Measurements from ENCODE around the gene SOX30. TPM values are rescaled to one million over a fixed set of nuclear protein-coding genes. Genes with fewer than 3 reads are reported as not detected.

Gene SOX30
- total and polyA plus RNA-seq, 4 donors: under 0.01 to 0.21 TPM; not detected in 2

GRCh38 chr5:157613385-157614245 lies 38.6 kb downstream of the SOX30 start:
- no peak overlapping the region for H3K27ac ChIP-seq (ENCODE audit: low read depth in 1 of 2, low read length in 2 of 2)
- no peak for DNase-seq (ENCODE audit: low spot score)
- TF ChIP-seq ATF3 (IDR thresholded peaks at IDR 0.05): no peak
- no peak for TF ChIP-seq TAF1 (conservative IDR thresholded peaks at IDR 0.05)
- no peak for TF ChIP-seq NR2F2 (IDR thresholded peaks at IDR 0.05)
- no peak for TF ChIP-seq FOXA1 (IDR thresholded peaks at IDR 0.05)
- no peak for TF ChIP-seq JUND (IDR thresholded peaks at IDR 0.05)
- TF ChIP-seq FOXA2 (IDR thresholded peaks at IDR 0.05): no peak
- no peak for TF ChIP-seq ZBTB33 (IDR thresholded peaks at IDR 0.05)
- TF ChIP-seq YY1 (IDR thresholded peaks at IDR 0.05): no peak
- no peak for TF ChIP-seq SP1 (IDR thresholded peaks at IDR 0.05)
- no peak for TF ChIP-seq EGR1 (IDR thresholded peaks at IDR 0.05; ENCODE audit: low read depth in 2 of 2)
- no peak for TF ChIP-seq RXRA (IDR thresholded peaks at IDR 0.05)
- TF ChIP-seq GABPA (IDR thresholded peaks at IDR 0.05 in 1 of 2, conservative IDR thresholded peaks at IDR 0.05 in 1 of 2): no peak
- no peak for TF ChIP-seq REST (IDR thresholded peaks at IDR 0.05)
- TF ChIP-seq MAX (IDR thresholded peaks at IDR 0.05): no peak
- WGBS: 84% methylated on average over 11 of the region's 11 CpGs
- peaks cover 0 to 4% (median 0%) of the 10 kb centered on the region in 4 donors for H3K9me3 ChIP-seq (ENCODE audit: control insufficient read depth in 4 of 4, low read length in 3 of 4)
- H3K9ac ChIP-seq (ENCODE audit: low read depth in 1 of 2, low read length in 2 of 2): no peak overlapping the region
- no peaks in the 10 kb centered on the region for H3K27me3 ChIP-seq (ENCODE audit: control insufficient read depth in 4 of 4, insufficient read depth in 4 of 4, low read length in 3 of 4)
- no peak overlapping the region for H3K4me3 ChIP-seq (ENCODE audit: low read depth in 1 of 3, low read length in 3 of 3)
- no peaks in the 10 kb centered on the region for H3K4me1 ChIP-seq (ENCODE audit: control insufficient read depth in 4 of 4, insufficient read depth in 4 of 4, low read length in 3 of 4)
- H3K36me3 ChIP-seq (ENCODE audit: control insufficient read depth in 4 of 4, insufficient read depth in 3 of 4, low read depth in 1 of 4, low read length in 3 of 4): no peaks in the 10 kb centered on the region

- no peak overlapping the region for H3K27ac ChIP-seq (ENCODE audit: low read depth in 1 of 2, low read length in 2 of 2)
- H3K9ac ChIP-seq (ENCODE audit: low read depth in 1 of 2, low read length in 2 of 2): no peak overlapping the region
- WGBS: 92% methylated on average over 5 of the region's 5 CpGs
- H3K4me1 ChIP-seq (ENCODE audit: control insufficient read depth in 4 of 4, insufficient read depth in 4 of 4, low read length in 3 of 4): no peaks in the 10 kb centered on the region
- no peak for DNase-seq (ENCODE audit: low spot score)
- TF ChIP-seq CTCF (IDR thresholded peaks at IDR 0.05; ENCODE audit: low read depth, low read length, missing input control) (no peak), YY1 (IDR thresholded peaks at IDR 0.05) (no peak)
- H3K27me3 ChIP-seq (ENCODE audit: control insufficient read depth in 4 of 4, insufficient read depth in 4 of 4, low read length in 3 of 4): no peaks in the 10 kb centered on the region
- H3K4me3 ChIP-seq (ENCODE audit: low read depth in 1 of 3, low read length in 3 of 3): no peak overlapping the region
- no peaks in the 10 kb centered on the region for H3K36me3 ChIP-seq (ENCODE audit: control insufficient read depth in 4 of 4, insufficient read depth in 3 of 4, low read depth in 1 of 4, low read length in 3 of 4)
- H3K9me3 ChIP-seq (ENCODE audit: control insufficient read depth in 4 of 4, low read length in 3 of 4): no peaks in the 10 kb centered on the region
Observed at GRCh38 chr5:157612581-157612980, 39.7 kb downstream of the SOX30 start.

Measured in liver (tissue), 9 donors.